Ishikawa (cell line): ENCODE measurements around the gene PGBD5.

ENCODE experiments used
- CEBPB ChIP-seq: IDR thresholded peaks from 2 replicates; pipeline ENCODE4 v1.6.1; 2012
- CREB1 ChIP-seq: IDR thresholded peaks from 2 replicates; pipeline ENCODE4 v1.6.1; 2012; ENCODE audit warnings: low read depth
- EGR1 ChIP-seq: IDR thresholded peaks from 2 replicates; pipeline ENCODE4 v1.6.1; 2012
- EP300 ChIP-seq: IDR thresholded peaks from 2 replicates; pipeline ENCODE4 v1.6.1; 2012; ENCODE audit warnings: borderline replicate concordance
- FOXM1 ChIP-seq: IDR thresholded peaks from 2 replicates; pipeline ENCODE4 v1.6.1; 2012; ENCODE audit warnings: low read depth, borderline replicate concordance
- NFIC ChIP-seq: IDR thresholded peaks from 2 replicates; pipeline ENCODE4 v1.6.1; 2012
- RAD21 ChIP-seq: IDR thresholded peaks from 2 replicates; pipeline ENCODE4 v1.6.1; 2012; ENCODE audit warnings: low read depth
- TAF1 ChIP-seq: IDR thresholded peaks from 2 replicates; pipeline ENCODE4 v1.6.1; 2012; ENCODE audit warnings: low read depth, mild to moderate bottlenecking
- TCF12 ChIP-seq: IDR thresholded peaks from 2 replicates; pipeline ENCODE4 v1.6.1; 2012; ENCODE audit warnings: low read depth
- TEAD4 ChIP-seq: IDR thresholded peaks from 2 replicates; pipeline ENCODE4 v1.6.1; 2012
- USF1 ChIP-seq: IDR thresholded peaks from 2 replicates; pipeline ENCODE4 v1.6.1; 2012
- YY1 ChIP-seq: IDR thresholded peaks from 2 replicates; pipeline ENCODE4 v1.6.1; 2012; ENCODE audit warnings: low read depth
- ZBTB7A ChIP-seq: IDR thresholded peaks from 2 replicates; pipeline ENCODE4 v1.6.1; 2012; ENCODE audit warnings: low read depth
- TF ChIP-seq, protein P1 (sequence below): IDR thresholded peaks from 2 replicates; pipeline ENCODE4 v1.6.1; 2012; ENCODE audit warnings: low read depth, mild to moderate bottlenecking
- TF ChIP-seq, protein P2 (sequence below): IDR thresholded peaks from 2 replicates; pipeline ENCODE4 v1.6.1; 2012

The PGBD5 gene

GRCh38 chr1:230400007-230400344, 26.2 kb downstream of the PGBD5 start:
- TF ChIP-seq EP300 = no peak
- no peak for TF ChIP-seq CREB1
- TF ChIP-seq RAD21 = no peak
- no peak for TF ChIP-seq NFIC
- TF ChIP-seq USF1 = no peak
- TF ChIP-seq, protein P1, sequence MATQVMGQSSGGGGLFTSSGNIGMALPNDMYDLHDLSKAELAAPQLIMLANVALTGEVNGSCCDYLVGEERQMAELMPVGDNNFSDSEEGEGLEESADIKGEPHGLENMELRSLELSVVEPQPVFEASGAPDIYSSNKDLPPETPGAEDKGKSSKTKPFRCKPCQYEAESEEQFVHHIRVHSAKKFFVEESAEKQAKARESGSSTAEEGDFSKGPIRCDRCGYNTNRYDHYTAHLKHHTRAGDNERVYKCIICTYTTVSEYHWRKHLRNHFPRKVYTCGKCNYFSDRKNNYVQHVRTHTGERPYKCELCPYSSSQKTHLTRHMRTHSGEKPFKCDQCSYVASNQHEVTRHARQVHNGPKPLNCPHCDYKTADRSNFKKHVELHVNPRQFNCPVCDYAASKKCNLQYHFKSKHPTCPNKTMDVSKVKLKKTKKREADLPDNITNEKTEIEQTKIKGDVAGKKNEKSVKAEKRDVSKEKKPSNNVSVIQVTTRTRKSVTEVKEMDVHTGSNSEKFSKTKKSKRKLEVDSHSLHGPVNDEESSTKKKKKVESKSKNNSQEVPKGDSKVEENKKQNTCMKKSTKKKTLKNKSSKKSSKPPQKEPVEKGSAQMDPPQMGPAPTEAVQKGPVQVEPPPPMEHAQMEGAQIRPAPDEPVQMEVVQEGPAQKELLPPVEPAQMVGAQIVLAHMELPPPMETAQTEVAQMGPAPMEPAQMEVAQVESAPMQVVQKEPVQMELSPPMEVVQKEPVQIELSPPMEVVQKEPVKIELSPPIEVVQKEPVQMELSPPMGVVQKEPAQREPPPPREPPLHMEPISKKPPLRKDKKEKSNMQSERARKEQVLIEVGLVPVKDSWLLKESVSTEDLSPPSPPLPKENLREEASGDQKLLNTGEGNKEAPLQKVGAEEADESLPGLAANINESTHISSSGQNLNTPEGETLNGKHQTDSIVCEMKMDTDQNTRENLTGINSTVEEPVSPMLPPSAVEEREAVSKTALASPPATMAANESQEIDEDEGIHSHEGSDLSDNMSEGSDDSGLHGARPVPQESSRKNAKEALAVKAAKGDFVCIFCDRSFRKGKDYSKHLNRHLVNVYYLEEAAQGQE = no peak

GRCh38 chr1:230399321-230400006, 26.7 kb downstream of the PGBD5 start:
- TF ChIP-seq ZBTB7A = no peak
- TF ChIP-seq FOXM1 = no peak
- TF ChIP-seq, protein P1 = no peak

DNA sequence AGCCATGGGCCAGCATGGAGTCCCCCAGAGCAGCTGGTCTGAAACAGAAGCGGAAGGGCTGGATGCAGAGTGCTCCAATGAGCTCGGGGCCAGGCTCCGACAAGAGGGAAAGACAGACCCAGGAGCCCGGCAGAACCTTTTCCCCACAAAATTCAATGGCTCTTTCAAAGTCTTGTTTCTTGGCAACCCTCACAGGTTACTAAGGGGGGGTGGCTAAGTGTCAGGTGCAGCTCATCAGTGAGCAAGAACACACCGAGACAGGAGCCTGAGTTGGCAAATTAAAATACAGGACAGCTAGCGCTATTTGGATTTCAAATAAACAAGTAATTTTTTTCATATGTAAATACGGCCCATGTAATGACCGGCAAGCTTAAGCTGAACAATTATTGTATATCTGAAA, 27.3 kb downstream of the PGBD5 start:
- TF ChIP-seq, protein P1 = no peak
- TF ChIP-seq, protein P2, sequence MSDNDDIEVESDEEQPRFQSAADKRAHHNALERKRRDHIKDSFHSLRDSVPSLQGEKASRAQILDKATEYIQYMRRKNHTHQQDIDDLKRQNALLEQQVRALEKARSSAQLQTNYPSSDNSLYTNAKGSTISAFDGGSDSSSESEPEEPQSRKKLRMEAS = no peak
- TF ChIP-seq RAD21 (no peak), NFIC (no peak), EGR1 (no peak), EP300 (no peak), TCF12 (no peak), USF1 (no peak), CEBPB (no peak), FOXM1 (no peak), TAF1 (no peak), YY1 (no peak), ZBTB7A (no peak), TEAD4 (no peak), CREB1 (no peak)

DNA sequence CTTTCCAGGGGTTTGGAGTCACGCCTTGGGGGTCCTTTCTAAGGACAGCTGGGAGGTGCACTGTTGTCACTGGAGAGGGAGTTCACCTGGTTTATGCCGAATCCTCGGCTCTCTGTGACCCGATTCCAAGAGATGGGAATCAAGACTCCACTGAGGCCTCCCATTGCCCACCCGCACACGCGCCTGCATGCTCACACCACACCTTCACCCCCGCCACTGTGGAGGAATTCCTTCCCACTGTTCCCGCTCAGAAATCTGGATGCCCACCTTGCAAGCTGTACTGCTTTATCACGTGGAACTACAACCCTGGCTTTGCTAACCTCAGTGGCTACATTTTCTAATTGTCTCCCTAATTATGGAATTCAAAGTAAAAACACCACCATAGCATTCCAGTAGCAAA, 29.2 kb downstream of the PGBD5 start:
- TF ChIP-seq TAF1 (no peak), EP300 (no peak), ZBTB7A (no peak), FOXM1 (no peak), CEBPB (no peak), USF1 (no peak), NFIC (no peak), EGR1 (no peak), TEAD4 (no peak), TCF12 (no peak), CREB1 (no peak), YY1 (no peak)
- TF ChIP-seq, protein P1 = no peak
